GM23338 (cell line): ENCODE measurements around the gene BCL2A1. TPM values are rescaled to one million over a fixed set of nuclear protein-coding genes. Genes with fewer than 3 reads are reported as not detected.

Experiments used
- polyA plus RNA-seq: library from polyadenylated mRNA; unstranded; fragments of >200 nt; fragmentation: Nextera tagmentation; extraction: Ambion mirVana; gene quantifications from 2 replicates; pipeline ENCODE4 v1.2.1, GENCODE V29; 2016
- total RNA-seq: library from RNA; depleted of rRNA; stranded (reverse); fragments of >200 nt; shearing (Covaris generic); gene quantifications from 2 replicates; pipeline ENCODE4 v1.2.3, GENCODE V29; 2014; rRNA removed

BCL2A1 gene
- total and polyA plus RNA-seq, 2 experiments from 2014 or later, result not detected

Other genes with a start within 250 kb of the BCL2A1 start
- gene MTHFS, start 74.2 kb downstream of the BCL2A1 start, total RNA-seq, result 33.2 and 36.4 TPM in 2 replicates
- 62.0 and 72.4 TPM in 2 replicates for gene MTHFS, start 74.2 kb downstream of the BCL2A1 start, polyA plus RNA-seq
- gene ZFAND6, start 88.5 kb upstream of the BCL2A1 start, total RNA-seq, result 292 and 346 TPM in 2 replicates
- 169 and 205 TPM in 2 replicates for gene ZFAND6, start 88.5 kb upstream of the BCL2A1 start, polyA plus RNA-seq
- gene FAH, start 181.8 kb upstream of the BCL2A1 start, total RNA-seq, result 20.3 TPM in 2 replicates
- gene FAH, start 181.8 kb upstream of the BCL2A1 start, polyA plus RNA-seq, result 11.8 and 16.3 TPM in 2 replicates